ENCODE measurements around the gene GPC5. TPM values are rescaled to one million over a fixed set of nuclear protein-coding genes. Genes with fewer than 3 reads are reported as not detected.

GPC5 gene
- total and polyA plus RNA-seq, 2 donors (not counting 3 experiments of a cell fraction or from before 2014, with no cell fraction given), result 0.59 to 0.97 TPM

DNA sequence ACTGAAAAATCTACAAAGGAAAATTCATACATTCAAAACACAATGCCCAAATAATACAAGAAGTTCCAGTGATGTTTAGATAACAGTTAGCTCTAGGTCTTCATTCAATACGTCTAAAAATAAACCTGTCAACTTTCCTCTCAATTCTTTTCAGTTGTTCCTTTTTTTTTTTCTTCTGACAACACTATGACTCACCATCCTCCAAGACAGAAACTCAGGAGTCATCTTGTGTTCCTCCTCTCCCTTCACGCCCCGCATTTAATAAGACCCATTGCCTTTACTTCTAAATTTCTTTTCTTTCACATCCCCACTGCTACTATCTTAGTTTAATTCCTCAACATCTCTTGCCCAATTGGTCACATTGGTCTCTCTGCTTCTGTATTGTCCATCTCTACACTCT, 759.9 kb downstream of the GPC5 start:
- H3K9ac ChIP-seq (replicated peaks; ENCODE audit: extremely low read depth, insufficient read depth, low read length), result no peak overlapping the region
- H3K36me3 ChIP-seq (ENCODE audit: control insufficient read depth in 2 of 2, extremely low read depth in 1 of 2, insufficient read depth in 2 of 2, low read length in 2 of 2), result no peaks in the 10 kb centered on the region
- no peaks in the 10 kb centered on the region for H3K79me2 ChIP-seq (ENCODE audit: control insufficient read depth, insufficient read depth, low read length)
- H4K20me1 ChIP-seq (replicated peaks; ENCODE audit: control insufficient read depth, extremely low read depth, insufficient read depth, low read length), result no peaks in the 10 kb centered on the region
- BruUV-seq (replicated peaks), result no TSS peak
- no peaks in the 10 kb centered on the region for H3K27me3 ChIP-seq (ENCODE audit: control insufficient read depth in 2 of 2, insufficient read depth in 2 of 2, low read length in 2 of 2)
- no peaks in the 10 kb centered on the region for H3K4me1 ChIP-seq (ENCODE audit: control insufficient read depth, extremely low read depth, insufficient read depth, low read length)
- no peak overlapping the region for H2AFZ ChIP-seq (ENCODE audit: low read depth, low read length)
- ChIA-PET CTCF (no interaction called here), POLR2A (no interaction called here)
- no peak overlapping the region for H3K27ac ChIP-seq (ENCODE audit: insufficient read depth, low read depth, low read length)
- intact Hi-C loops (cut with micrococcal nuclease), result no loop called here
- dilution Hi-C loops (cut with MboI; ENCODE audit: extremely low pct_ligation_motif_present, low sequenced_read_pairs), result no loop called here
- no peak overlapping the region for H3K4me2 ChIP-seq (ENCODE audit: insufficient read depth, low read length)
- no peaks in the 10 kb centered on the region for H3K9me1 ChIP-seq (replicated peaks; ENCODE audit: control insufficient read depth, extremely low read depth, insufficient read depth, low read length)
- FAIRE-seq (no peak), DNase-seq (ENCODE audit: low read depth, low spot score) (no peak)
- peaks cover 3% of the 10 kb centered on the region for H3K9me3 ChIP-seq (replicated peaks; ENCODE audit: control insufficient read depth, insufficient read depth, low read length)
- no peak overlapping the region for H3K4me3 ChIP-seq (replicated peaks in 1 of 3; ENCODE audit: insufficient read depth in 1 of 3, low read depth in 1 of 3, low read length in 3 of 3)
- TF ChIP-seq FOS (IDR thresholded peaks at IDR 0.05; ENCODE audit: borderline replicate concordance, insufficient read depth, low read length) (no peak), GATA2 (IDR thresholded peaks at IDR 0.05; ENCODE audit: insufficient read depth, insufficient read length, low read depth, low read length) (no peak), MAX (IDR thresholded peaks at IDR 0.05; ENCODE audit: insufficient read depth, insufficient read length) (no peak), JUN (IDR thresholded peaks at IDR 0.05; ENCODE audit: borderline replicate concordance, insufficient read depth, insufficient read length, low read depth) (no peak), EZH2 (IDR thresholded peaks at IDR 0.05; ENCODE audit: borderline replicate concordance, low read depth, low read length, severe bottlenecking) (no peak), CTCF (IDR thresholded peaks at IDR 0.05; ENCODE audit: extremely low read depth in 1 of 2, insufficient read depth in 1 of 2, low read depth in 1 of 2, low read length in 2 of 2) (no peak), MYC (IDR thresholded peaks at IDR 0.05; ENCODE audit: low read depth, low read length) (no peak), POLR2AphosphoS5 (IDR thresholded peaks at IDR 0.05; ENCODE audit: insufficient read depth, low read depth, low read length) (no peak), POLR2A (IDR thresholded peaks at IDR 0.05; ENCODE audit: low read depth, low read length) (no peak)

Measured in endothelial cell of umbilical vein (primary cell).